Endothelial cell of umbilical vein (primary cell): Measurements from ENCODE around the gene DDX4. TPM values are rescaled to one million over a fixed set of nuclear protein-coding genes. Genes with fewer than 3 reads are reported as not detected.

Experiments
- BruUV-seq: library from RNA; stranded (reverse); fragments of 400-500 nt; replicated peaks from 2 replicates; lab custom pipeline; 2021; lab: Mats Ljungman, UMichigan
- CTCF ChIA-PET: fragments of 300-600, 350-600 bp; sonication (Branson Sonifier 250); formaldehyde crosslinking; loops from one replicate; lab custom pipeline; 2021; ENCODE audit warnings: antibody characterized with exemption, inconsistent platforms; lab: Charles Lee
- POLR2A ChIA-PET: fragments of 300-600, 350-600 bp; sonication (Branson Sonifier 250); formaldehyde crosslinking; loops from one replicate; lab custom pipeline; 2021; ENCODE audit warnings: antibody characterized with exemption, inconsistent platforms; lab: Charles Lee
- DNase-seq: peaks from one replicate; pipeline ENCODE4 v3.0.0-alpha.2; 2011; ENCODE audit warnings: low read depth, low spot score
- FAIRE-seq: peaks from 2 replicates; lab custom pipeline; 2011; peaks lifted over from hg19 to GRCh38; lab: Jason Lieb, UNC
- H2AFZ ChIP-seq: 2 replicates; pipeline ENCODE4 v1.6.0; 2012; ENCODE audit warnings: low read depth, low read length, control low read depth, inconsistent platforms
- H3K27ac ChIP-seq: 2 replicates; pipeline ENCODE4 v1.5.1; 2011; ENCODE audit warnings: low read depth, mild to moderate bottlenecking, control low read depth, low read length, moderate library complexity; ENCODE audit not compliant: insufficient read depth
- H3K27me3 ChIP-seq, 2 experiments: 2 replicates each; pipeline versions ENCODE4 v1.6.0 to v1.6.1; 2011; ENCODE audit warnings: low read length in 2 of 2, mixed read lengths in 1 of 2; ENCODE audit not compliant: control insufficient read depth in 2 of 2, insufficient read depth in 2 of 2
- H3K36me3 ChIP-seq, 2 experiments: 2 replicates in 1 of 2; 3 replicates in 1 of 2; pipeline ENCODE4 v1.5.1; 2011; ENCODE audit warnings: low read length in 2 of 2, mild to moderate bottlenecking in 1 of 2, moderate library complexity in 1 of 2; ENCODE audit not compliant: control insufficient read depth in 2 of 2, insufficient read depth in 2 of 2; ENCODE audit errors: extremely low read depth in 1 of 2
- H3K4me1 ChIP-seq: 3 replicates; pipeline ENCODE4 v1.5.1; 2011; ENCODE audit warnings: mild to moderate bottlenecking, low read length; ENCODE audit not compliant: control insufficient read depth, insufficient read depth; ENCODE audit errors: extremely low read depth
- H3K4me2 ChIP-seq: 2 replicates; pipeline ENCODE4 v1.6.1; 2011; ENCODE audit warnings: low read length, control low read depth, mixed read lengths; ENCODE audit not compliant: insufficient read depth
- H3K4me3 ChIP-seq, 3 experiments: fragments of 200-600 bp in 1 of 3; sonication (generic), shearing (Covaris generic) in 1 of 3; replicated peaks in 1 of 3; 2 replicates each; pipeline ENCODE4 v1.5.1; 2011 to 2016; ENCODE audit warnings: control low read depth in 3 of 3, low read length in 3 of 3, mild to moderate bottlenecking in 2 of 3, inconsistent platforms in 1 of 3, low read depth in 1 of 3, moderate library complexity in 1 of 3; ENCODE audit not compliant: insufficient read depth in 1 of 3
- H3K79me2 ChIP-seq: 2 replicates; pipeline ENCODE4 v1.6.0; 2012; ENCODE audit warnings: low read length, inconsistent platforms; ENCODE audit not compliant: control insufficient read depth, insufficient read depth
- H3K9ac ChIP-seq: replicated peaks from 2 replicates; pipeline ENCODE3; 2011; ENCODE audit warnings: low read length, control low read depth; ENCODE audit not compliant: insufficient read depth; ENCODE audit errors: extremely low read depth
- H3K9me1 ChIP-seq: replicated peaks from 3 replicates; pipeline ENCODE4 v1.6.0; 2011; ENCODE audit warnings: mild to moderate bottlenecking, low read length; ENCODE audit not compliant: control insufficient read depth, insufficient read depth; ENCODE audit errors: extremely low read depth
- H3K9me3 ChIP-seq: replicated peaks from 2 replicates; pipeline ENCODE4 v1.5.1; 2012; ENCODE audit warnings: low read length, inconsistent platforms; ENCODE audit not compliant: control insufficient read depth, insufficient read depth
- H4K20me1 ChIP-seq: replicated peaks from 2 replicates; pipeline ENCODE3; 2011; ENCODE audit warnings: mild to moderate bottlenecking, low read length; ENCODE audit not compliant: control insufficient read depth, insufficient read depth; ENCODE audit errors: extremely low read depth
- CTCF ChIP-seq, 2 donors: IDR thresholded peaks; 1 replicate in 1 of 2; 2 replicates in 1 of 2; pipeline ENCODE4 v1.5.1; 2011; ENCODE audit warnings: low read length in 2 of 2, mild to moderate bottlenecking in 2 of 2, moderate library complexity in 2 of 2, control low read depth in 1 of 2, inconsistent platforms in 1 of 2, low read depth in 1 of 2; ENCODE audit not compliant: insufficient read depth in 1 of 2; ENCODE audit errors: extremely low read depth in 1 of 2
- EZH2 ChIP-seq: IDR thresholded peaks from 2 replicates; pipeline ENCODE4 v1.6.1; 2012; ENCODE audit warnings: borderline replicate concordance, low read depth, mild to moderate bottlenecking, moderate library complexity, low read length, inconsistent platforms; ENCODE audit not compliant: severe bottlenecking
- FOS ChIP-seq: IDR thresholded peaks from 2 replicates; pipeline ENCODE4 v1.6.1; 2011; ENCODE audit warnings: mild to moderate bottlenecking, low read length, moderate library complexity, borderline replicate concordance; ENCODE audit not compliant: insufficient read depth
- GATA2 ChIP-seq: IDR thresholded peaks from 2 replicates; pipeline ENCODE4 v1.7.0; 2011; ENCODE audit warnings: low read depth, mild to moderate bottlenecking, moderate library complexity, mixed read lengths, low read length; ENCODE audit not compliant: insufficient read length, insufficient read depth
- JUN ChIP-seq: IDR thresholded peaks from 2 replicates; pipeline ENCODE4 v1.6.1; 2011; ENCODE audit warnings: borderline replicate concordance, low read depth; ENCODE audit not compliant: insufficient read length, insufficient read depth
- MAX ChIP-seq: IDR thresholded peaks from 2 replicates; pipeline ENCODE4 v1.6.1; 2011; ENCODE audit not compliant: insufficient read depth, insufficient read length
- MYC ChIP-seq: IDR thresholded peaks from one replicate; pipeline ENCODE4 v1.6.1; 2011; ENCODE audit warnings: mild to moderate bottlenecking, low read depth, low read length
- POLR2A ChIP-seq: IDR thresholded peaks from 2 replicates; pipeline ENCODE4 v1.6.1; 2012; ENCODE audit warnings: low read depth, mild to moderate bottlenecking, control low read depth, low read length
- POLR2AphosphoS5 ChIP-seq: IDR thresholded peaks from 2 replicates; pipeline ENCODE4 v1.6.1; 2012; ENCODE audit warnings: low read depth, mild to moderate bottlenecking, control low read depth, low read length, moderate library complexity; ENCODE audit not compliant: insufficient read depth
- dilution Hi-C: fragments of 300-500 bp; cut with MboI; formaldehyde crosslinking; loops from one replicate; pipeline ENCODE4 v1.15.0; 2019; ENCODE audit warnings: low sequenced_read_pairs; ENCODE audit not compliant: extremely low pct_ligation_motif_present
- intact Hi-C: fragments of 100-400 bp; cut with micrococcal nuclease; formaldehyde crosslinking; loops from one replicate; pipeline ENCODE4 v1.10.0; 2022
- polyA plus RNA-seq, 4 experiments: library from polyadenylated mRNA; depleted of rRNA in 3 of 4; stranded (reverse) in 3 of 4; unstranded in 1 of 4; fragments of >200 nt; gene quantifications; 2 replicates each; pipeline versions ENCODE4 v1.2.1 to v1.2.3, GENCODE V29; 2011 to 2012; ENCODE audit warnings: missing spikeins in 1 of 4
- total RNA-seq: library from RNA; stranded (reverse); gene quantifications from 2 replicates; pipeline ENCODE4 v1.2.3, GENCODE V29; 2021

The DDX4 gene
- total and polyA plus RNA-seq, 2 donors (not counting 3 experiments of a cell fraction or from before 2014, with no cell fraction given), result not detected

- no peak overlapping the region for H3K27ac ChIP-seq
- POLR2A ChIA-PET, result no interaction called here
- intact Hi-C loops, result loop anchor here (1.0 to 5.0 kb wide), 5 partner anchors 348 to 510 kb away; partner anchors contain the start of gene MCIDAS
- dilution Hi-C loops, result no loop called here
- H3K79me2 ChIP-seq, result no peaks in the 10 kb centered on the region
- no peak for DNase-seq
- no peaks in the 10 kb centered on the region for H4K20me1 ChIP-seq
- no peak overlapping the region for H3K4me2 ChIP-seq
- TF ChIP-seq JUN, result no peak
- no peak for TF ChIP-seq GATA2
- TF ChIP-seq EZH2, result no peak
- TF ChIP-seq POLR2AphosphoS5, result no peak
- TF ChIP-seq MAX, result no peak
- no peak for TF ChIP-seq CTCF (IDR thresholded peaks at IDR 0.05; ENCODE audit: extremely low read depth in 1 of 2, insufficient read depth in 1 of 2, low read depth in 1 of 2, low read length in 2 of 2)
- TF ChIP-seq POLR2A, result no peak
- TF ChIP-seq MYC, result no peak
- TF ChIP-seq FOS, result no peak
- FAIRE-seq, result peak; percentile 49
- H3K36me3 ChIP-seq, result no peaks in the 10 kb centered on the region
- H3K9ac ChIP-seq, result no peak overlapping the region
- no peaks in the 10 kb centered on the region for H3K27me3 ChIP-seq
- CTCF ChIA-PET, result interaction anchor here (0.6 to 3.3 kb wide), 77 partner anchors 9 to 1146 kb away, joined by 3 to 96 read pairs (median 4); partner anchors contain the start of genes CDC20B, DHX29, IL31RA and MTREX
- H3K4me1 ChIP-seq, result no peaks in the 10 kb centered on the region
- no peak overlapping the region for H3K4me3 ChIP-seq
- no peaks in the 10 kb centered on the region for H3K9me3 ChIP-seq
- no peaks in the 10 kb centered on the region for H3K9me1 ChIP-seq
- no peak overlapping the region for H2AFZ ChIP-seq
- BruUV-seq, result no TSS peak
Measured at GRCh38 chr5:55692106-55692417, 45.8 kb upstream of the DDX4 start.
